OCI-LY3 (cell line): ENCODE measurements around the gene MEF2B.

Experiments used
- H2AFZ ChIP-seq: fragments of 200-600, 300-600 bp; shearing (Covaris generic); 2 replicates; pipeline ENCODE4 v1.6.0; 2014; ENCODE audit warnings: antibody characterized with exemption, low read depth, low read length
- H3K27ac ChIP-seq: fragments of 200-600, 300-600 bp; sonication (generic); 2 replicates; pipeline ENCODE4 v1.5.1; 2014; ENCODE audit warnings: mild to moderate bottlenecking, low read length, moderate library complexity, mixed read lengths
- H3K27me3 ChIP-seq: fragments of 200-600, 300-600 bp; sonication (generic); 2 replicates; pipeline ENCODE4 v1.6.1; 2014; ENCODE audit warnings: low read depth, low read length, mixed read lengths
- H3K36me3 ChIP-seq: fragments of 200-600, 300-600 bp; sonication (generic); replicated peaks from 2 replicates; pipeline ENCODE3; 2014; ENCODE audit warnings: low read depth, low read length, mixed read lengths
- H3K4me1 ChIP-seq: fragments of 300-600, 200-600 bp; sonication (generic); 2 replicates; pipeline ENCODE4 v1.6.1; 2014; ENCODE audit warnings: low read length, mixed read lengths
- H3K4me2 ChIP-seq: fragments of 200-600, 300-600 bp; sonication (generic); 2 replicates; pipeline ENCODE4 v1.6.1; 2014; ENCODE audit warnings: low read length, mixed read lengths
- H3K4me3 ChIP-seq: fragments of 300-600, 200-600 bp; sonication (generic); 2 replicates; pipeline ENCODE4 v1.5.1; 2014; ENCODE audit warnings: antibody characterized with exemption, mild to moderate bottlenecking, low read length, moderate library complexity
- H3K79me2 ChIP-seq: fragments of 300-600, 200-600 bp; shearing (Covaris generic); 2 replicates; pipeline ENCODE4 v1.6.1; 2014; ENCODE audit warnings: mild to moderate bottlenecking, low read length, mixed read lengths
- H3K9ac ChIP-seq: fragments of 300-600, 200-600 bp; shearing (Covaris generic); 2 replicates; pipeline ENCODE4 v1.6.0; 2014; ENCODE audit warnings: mild to moderate bottlenecking, low read length, moderate library complexity
- H3K9me3 ChIP-seq: fragments of 200-600, 300-600 bp; shearing (Covaris generic); 2 replicates; pipeline ENCODE4 v1.6.1; 2014; ENCODE audit warnings: low read length, mixed read lengths; ENCODE audit not compliant: insufficient read depth
- H4K20me1 ChIP-seq: fragments of 200-600, 300-600 bp; sonication (generic); 2 replicates; pipeline ENCODE4 v1.6.1; 2016; ENCODE audit warnings: low read length, mixed read lengths; ENCODE audit not compliant: insufficient read depth
- EZH2phosphoT487 ChIP-seq: fragments of 200-600 bp; shearing (Covaris generic); IDR thresholded peaks from 2 replicates; pipeline ENCODE4 v1.6.1; 2018; ENCODE audit warnings: antibody characterized with exemption, mixed run types, low read depth
- TF ChIP-seq, protein P1 (sequence below): fragments of 200-600, 300-600 bp; sonication (generic); IDR thresholded peaks from 2 replicates; pipeline ENCODE4 v1.5.1; 2014; ENCODE audit warnings: antibody characterized with exemption, low read length, low read depth

MEF2B gene

DNA sequence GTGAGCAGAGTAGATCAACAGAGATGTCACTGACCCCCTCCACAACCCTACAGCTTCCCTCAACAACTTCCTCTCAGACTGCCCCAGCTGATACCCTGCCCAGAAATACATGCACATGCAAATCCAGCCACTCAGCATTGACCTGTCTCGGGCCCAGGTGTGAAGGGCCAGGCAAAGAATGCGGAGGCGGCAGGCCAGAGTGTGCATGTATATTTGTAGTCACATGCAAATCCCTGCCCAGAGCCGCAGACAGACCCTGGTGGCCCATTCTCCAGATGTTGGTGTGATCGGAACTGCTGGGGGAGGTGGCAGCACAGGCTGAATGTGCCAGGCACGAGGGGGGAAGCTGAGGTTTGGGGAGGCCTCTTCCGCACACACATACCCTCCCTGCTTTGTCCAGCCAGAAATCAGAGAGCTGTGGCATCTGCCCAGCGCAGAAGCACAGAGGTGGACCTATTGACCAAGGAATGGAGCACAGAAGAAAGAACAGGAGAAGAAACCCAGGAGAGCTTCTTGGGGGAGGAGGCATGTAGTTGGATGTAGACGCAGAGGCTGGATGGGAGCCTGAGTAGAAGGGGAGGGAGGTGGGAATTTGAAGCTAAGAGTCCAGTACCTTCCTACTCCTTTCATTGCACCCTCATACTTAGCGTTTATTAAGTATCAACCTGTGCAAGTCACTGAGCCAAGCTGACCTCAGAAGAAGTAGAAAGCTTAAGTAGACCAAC lies 14.4 kb downstream of the MEF2B start:
- H3K4me2 ChIP-seq = peak overlapping the region; percentile 63
- H3K27me3 ChIP-seq = no peaks in the 10 kb centered on the region
- H3K4me3 ChIP-seq = peak overlapping the region; percentile 29
- TF ChIP-seq EZH2phosphoT487 = no peak
- no peaks in the 10 kb centered on the region; the same call in 1 of the 2 replicates for H3K79me2 ChIP-seq
- no peaks in the 10 kb centered on the region for H3K9me3 ChIP-seq
- peak overlapping the region; percentile 50 for H3K9ac ChIP-seq
- H2AFZ ChIP-seq = no peak overlapping the region
- H3K4me1 ChIP-seq = peaks cover 87% of the 10 kb centered on the region
- peaks cover 12% of the 10 kb centered on the region for H3K36me3 ChIP-seq
- H4K20me1 ChIP-seq = no peaks in the 10 kb centered on the region
- H3K27ac ChIP-seq = peak overlapping the region; percentile 81

DNA sequence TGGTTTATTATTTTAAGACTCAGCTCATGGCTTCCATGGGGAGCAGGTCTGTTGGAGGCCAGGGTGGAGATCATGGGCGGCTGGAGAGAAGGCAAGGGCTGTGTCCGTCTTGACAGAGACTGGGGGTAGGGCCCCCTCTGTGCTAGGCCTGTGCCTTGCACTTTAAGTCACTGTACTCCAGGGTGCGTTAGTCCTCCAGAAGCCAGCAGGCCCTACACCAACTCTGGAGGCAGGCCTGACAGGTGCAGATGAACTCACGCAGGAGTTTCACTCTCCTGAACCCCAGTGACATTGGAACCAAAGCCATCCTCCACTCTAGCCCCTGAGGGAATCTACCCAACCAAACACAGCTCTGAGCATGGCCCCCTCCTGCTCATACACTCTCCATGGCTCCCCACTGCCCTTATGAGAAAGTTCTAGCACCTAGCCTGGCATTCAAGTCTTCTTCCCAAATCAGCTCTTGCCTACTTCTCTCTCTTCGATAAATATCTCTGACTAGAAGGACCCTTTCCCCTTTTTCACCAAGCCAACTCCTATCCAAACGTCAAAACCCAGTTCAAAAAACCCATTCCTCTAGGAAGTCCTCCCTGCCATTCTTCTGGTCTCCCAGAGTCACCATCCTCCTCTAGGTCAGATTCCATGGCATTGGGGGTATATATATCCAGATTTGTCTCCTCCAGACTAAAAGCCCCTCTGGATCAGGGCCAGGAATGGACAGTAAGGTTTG lies 15.1 kb downstream of the MEF2B start:
- Histone ChIP-seq H2AFZ (no peak overlapping the region), H3K4me1 (peaks cover 84% of the 10 kb centered on the region), H3K4me2 (peak overlapping the region; percentile 63), H3K9ac (peak overlapping the region; percentile 50), H3K27ac (peak overlapping the region; percentile 81), H3K79me2 (no peaks in the 10 kb centered on the region), H3K27me3 (no peaks in the 10 kb centered on the region), H3K36me3 (peaks cover 12% of the 10 kb centered on the region), H3K4me3 (peak overlapping the region; percentile 17; the same call in 1 of the 2 replicates), H3K9me3 (no peaks in the 10 kb centered on the region), H4K20me1 (no peaks in the 10 kb centered on the region)
- no peak for TF ChIP-seq EZH2phosphoT487
- TF ChIP-seq, protein P1, sequence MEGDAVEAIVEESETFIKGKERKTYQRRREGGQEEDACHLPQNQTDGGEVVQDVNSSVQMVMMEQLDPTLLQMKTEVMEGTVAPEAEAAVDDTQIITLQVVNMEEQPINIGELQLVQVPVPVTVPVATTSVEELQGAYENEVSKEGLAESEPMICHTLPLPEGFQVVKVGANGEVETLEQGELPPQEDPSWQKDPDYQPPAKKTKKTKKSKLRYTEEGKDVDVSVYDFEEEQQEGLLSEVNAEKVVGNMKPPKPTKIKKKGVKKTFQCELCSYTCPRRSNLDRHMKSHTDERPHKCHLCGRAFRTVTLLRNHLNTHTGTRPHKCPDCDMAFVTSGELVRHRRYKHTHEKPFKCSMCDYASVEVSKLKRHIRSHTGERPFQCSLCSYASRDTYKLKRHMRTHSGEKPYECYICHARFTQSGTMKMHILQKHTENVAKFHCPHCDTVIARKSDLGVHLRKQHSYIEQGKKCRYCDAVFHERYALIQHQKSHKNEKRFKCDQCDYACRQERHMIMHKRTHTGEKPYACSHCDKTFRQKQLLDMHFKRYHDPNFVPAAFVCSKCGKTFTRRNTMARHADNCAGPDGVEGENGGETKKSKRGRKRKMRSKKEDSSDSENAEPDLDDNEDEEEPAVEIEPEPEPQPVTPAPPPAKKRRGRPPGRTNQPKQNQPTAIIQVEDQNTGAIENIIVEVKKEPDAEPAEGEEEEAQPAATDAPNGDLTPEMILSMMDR = peak; percentile 45

DNA sequence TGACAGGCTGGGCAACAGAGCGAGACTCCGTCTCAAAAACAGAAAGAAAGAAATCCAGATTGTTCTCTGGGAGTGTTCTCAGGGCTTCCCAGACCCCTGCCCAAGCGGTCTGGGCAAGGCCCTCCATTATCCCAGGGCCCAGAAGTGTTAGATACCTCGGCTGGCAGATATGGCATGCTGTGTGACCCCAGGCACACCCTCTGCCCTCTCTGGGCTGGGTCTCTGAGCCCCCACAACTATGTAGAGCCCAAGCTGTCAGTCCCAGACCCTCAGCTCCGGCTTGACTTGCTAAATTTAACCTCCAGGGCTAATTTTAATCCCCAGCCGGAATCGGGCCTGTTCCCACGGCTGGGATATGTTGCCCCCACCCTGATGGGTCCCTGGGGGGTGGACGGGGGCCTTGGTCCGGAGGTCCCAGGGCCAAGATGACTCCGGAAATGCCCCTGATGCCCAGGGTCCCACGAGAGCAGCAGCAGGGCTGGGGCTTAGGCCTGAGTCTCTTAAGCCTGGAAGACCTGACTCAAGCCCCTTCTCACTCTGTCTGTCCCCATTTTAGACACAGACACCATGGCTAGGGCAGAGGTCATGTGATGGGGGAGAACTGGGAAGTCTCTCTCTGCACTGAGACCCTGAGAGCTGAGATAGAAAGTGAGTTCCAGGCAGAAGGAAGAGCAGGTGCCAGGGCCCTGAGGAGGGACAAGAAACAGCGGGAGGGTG lies 17.2 kb downstream of the MEF2B start:
- TF ChIP-seq EZH2phosphoT487 = no peak
- TF ChIP-seq, protein P1 = no peak

DNA sequence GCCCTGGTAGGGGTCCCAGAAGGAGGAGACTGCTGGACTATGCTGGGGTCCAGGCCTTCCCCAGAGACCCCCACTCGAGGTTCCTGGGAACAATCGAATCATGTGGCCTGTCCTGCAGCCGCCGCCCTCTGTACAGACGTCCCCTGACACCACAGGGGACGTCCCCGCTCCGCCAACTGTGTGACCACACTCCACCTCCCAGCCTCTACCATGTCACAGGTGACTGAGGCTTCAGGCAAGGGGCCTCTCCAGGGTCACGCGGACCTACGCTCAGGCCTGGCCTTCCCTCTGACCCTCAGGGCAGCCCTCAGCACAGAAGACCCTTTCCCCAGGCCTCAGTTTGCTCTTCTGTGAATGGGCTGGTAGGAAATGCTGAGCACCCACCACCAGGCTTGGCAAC lies 18.6 kb downstream of the MEF2B start:
- Histone ChIP-seq H3K4me2 (peak overlapping the region; percentile 62), H3K4me1 (peaks cover 50% of the 10 kb centered on the region), H3K27me3 (no peaks in the 10 kb centered on the region), H3K79me2 (no peaks in the 10 kb centered on the region), H4K20me1 (no peaks in the 10 kb centered on the region), H2AFZ (no peak overlapping the region), H3K9me3 (no peaks in the 10 kb centered on the region), H3K9ac (peak overlapping the region; percentile 40; the same call in 1 of the 2 replicates), H3K4me3 (peak overlapping the region; percentile 30), H3K27ac (peak overlapping the region; percentile 22; the same call in 1 of the 2 replicates), H3K36me3 (peaks cover 5% of the 10 kb centered on the region)
- no peak for TF ChIP-seq EZH2phosphoT487
- TF ChIP-seq, protein P1 = no peak

More for the DNA sequence above, 17.2 kb downstream of the MEF2B start:
- no peak overlapping the region for H3K9ac ChIP-seq
- H3K79me2 ChIP-seq = no peaks in the 10 kb centered on the region
- H3K9me3 ChIP-seq = no peaks in the 10 kb centered on the region
- no peak overlapping the region for H3K4me2 ChIP-seq
- H2AFZ ChIP-seq = no peak overlapping the region
- H3K36me3 ChIP-seq = peaks cover 6% of the 10 kb centered on the region
- no peak overlapping the region for H3K27ac ChIP-seq
- no peaks in the 10 kb centered on the region for H4K20me1 ChIP-seq
- no peak overlapping the region for H3K4me3 ChIP-seq
- no peaks in the 10 kb centered on the region for H3K27me3 ChIP-seq
- peaks cover 63% of the 10 kb centered on the region for H3K4me1 ChIP-seq
